Panc1 (cell line): Measurements from ENCODE around the gene FRMD4A. TPM values are rescaled to one million over a fixed set of nuclear protein-coding genes. Genes with fewer than 3 reads are reported as not detected.

ENCODE experiments used
- ATAC-seq: fragments of 200-7000 bp; cut with Tn5 transposase; 2 replicates; pipeline ENCODE4 v1.9.1; 2020; ENCODE audit warnings: mild to moderate bottlenecking, moderate library complexity
- BruUV-seq: library from RNA; stranded (reverse); fragments of 400-500 nt; replicated peaks from 2 replicates; lab custom pipeline; 2021; lab: Mats Ljungman, UMichigan
- CTCF ChIA-PET: fragments of 300-600 bp; sonication (Branson Sonifier 250); formaldehyde crosslinking; loops from one replicate; lab custom pipeline; 2022; ENCODE audit warnings: antibody characterized with exemption; lab: Charles Lee
- POLR2A ChIA-PET: fragments of 300-600 bp; sonication (Branson Sonifier 250); formaldehyde crosslinking; loops from one replicate; lab custom pipeline; 2022; ENCODE audit warnings: antibody characterized with exemption; lab: Charles Lee
- DNase-seq: peaks from one replicate; pipeline ENCODE4 v3.0.0-alpha.2; 2010; ENCODE audit warnings: low read depth, low spot score
- H3K27ac ChIP-seq: 2 replicates; pipeline ENCODE4 v1.5.1; 2011; ENCODE audit warnings: mild to moderate bottlenecking, low read length, inconsistent platforms
- H3K27me3 ChIP-seq: fragments of 200-500 bp; sonication (Bioruptor generic); 2 replicates; pipeline ENCODE4 v1.6.0; 2014; ENCODE audit warnings: low read length, inconsistent platforms; ENCODE audit not compliant: control insufficient read depth, insufficient read depth
- H3K36me3 ChIP-seq: fragments of 200-500 bp; sonication (Bioruptor generic); 2 replicates; pipeline ENCODE4 v1.5.1; 2014; ENCODE audit warnings: inconsistent platforms, mild to moderate bottlenecking, low read length, moderate library complexity; ENCODE audit not compliant: control insufficient read depth, insufficient read depth
- H3K4me1 ChIP-seq: 2 replicates; pipeline ENCODE4 v1.5.1; 2011; ENCODE audit warnings: inconsistent platforms, mild to moderate bottlenecking, low read length, moderate library complexity; ENCODE audit not compliant: control insufficient read depth, insufficient read depth
- H3K4me3 ChIP-seq, 2 experiments: 2 replicates each; pipeline ENCODE4 v1.5.1; 2011 to 2012; ENCODE audit warnings: low read depth in 2 of 2, low read length in 2 of 2, mild to moderate bottlenecking in 2 of 2, inconsistent platforms in 1 of 2, moderate library complexity in 1 of 2
- H3K9me3 ChIP-seq: fragments of 200-500 bp; sonication (Bioruptor generic); 2 replicates; pipeline ENCODE4 v1.5.1; 2014; ENCODE audit warnings: low read depth, mild to moderate bottlenecking, inconsistent platforms, low read length, moderate library complexity; ENCODE audit not compliant: control insufficient read depth, insufficient read depth
- POLR2AphosphoS5 ChIP-seq: IDR thresholded peaks from 2 replicates; pipeline ENCODE4 v1.6.1; 2012; ENCODE audit warnings: mild to moderate bottlenecking, low read depth, low read length, moderate library complexity
- SIN3A ChIP-seq: IDR thresholded peaks from 2 replicates; pipeline ENCODE4 v1.6.1; 2012; ENCODE audit warnings: low read depth, mild to moderate bottlenecking, low read length, moderate library complexity, borderline replicate concordance; ENCODE audit not compliant: insufficient read depth
- TCF7L2 ChIP-seq: IDR thresholded peaks from 2 replicates; pipeline ENCODE4 v1.6.1; 2011; ENCODE audit warnings: mild to moderate bottlenecking, low read depth, low read length, inconsistent platforms
- in situ Hi-C: cut with HindIII; loops from 2 replicates; pipeline ENCODE4 v1.10.0; 2016; ENCODE audit warnings: low sequenced_read_pairs, low pct_unique_long_range_greater_than_20kb
- intact Hi-C: fragments of 100-400 bp; cut with micrococcal nuclease; formaldehyde crosslinking; loops from one replicate; pipeline ENCODE4 v1.10.0; 2022; ENCODE audit not compliant: unreplicated experiment
- total RNA-seq: library from RNA; stranded (reverse); gene quantifications from one replicate; pipeline ENCODE4 v1.2.1, GENCODE V29; 2021; ENCODE audit not compliant: unreplicated experiment
- TF ChIP-seq, protein P1 (sequence below): fragments of 450-650 bp; IDR thresholded peaks from 2 replicates; pipeline ENCODE4 v1.5.1; 2017; ENCODE audit warnings: mild to moderate bottlenecking
- TF ChIP-seq, protein P2 (sequence below), 2 experiments: IDR thresholded peaks; 2 replicates each; pipeline ENCODE4 v1.6.1; 2011 to 2012; ENCODE audit warnings: low read depth in 2 of 2, control low read depth in 1 of 2, low read length in 1 of 2, mild to moderate bottlenecking in 1 of 2, moderate library complexity in 1 of 2; ENCODE audit not compliant: insufficient read depth in 1 of 2

Gene FRMD4A
- total RNA-seq, 1 experiment from 2014 or later = 7.1 TPM

DNA sequence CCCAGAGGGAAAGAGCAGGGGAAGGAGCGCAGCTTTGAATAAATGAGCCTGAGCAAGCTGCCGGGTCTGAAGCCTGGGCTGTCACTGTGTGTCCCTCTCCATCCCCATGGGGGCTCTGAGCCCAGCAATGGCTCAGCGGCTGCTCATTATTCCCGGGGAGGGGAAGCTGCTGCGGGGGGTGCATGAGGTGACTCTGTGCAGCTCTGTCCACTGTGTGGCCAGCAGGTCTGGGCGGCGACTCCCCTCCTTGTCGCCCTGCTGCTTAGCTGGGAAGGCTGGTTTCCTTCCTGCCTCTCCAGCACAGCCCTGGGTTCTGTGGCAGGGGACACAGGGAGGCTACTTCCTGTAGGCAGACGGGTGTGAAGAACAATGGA is 509.8 kb downstream of the FRMD4A start:
- Histone ChIP-seq H3K4me1 (no peaks in the 10 kb centered on the region), H3K4me3 (no peak overlapping the region), H3K27me3 (no peaks in the 10 kb centered on the region), H3K9me3 (no peaks in the 10 kb centered on the region), H3K36me3 (no peaks in the 10 kb centered on the region), H3K27ac (no peak overlapping the region)
- CTCF ChIA-PET = no interaction called here
- ATAC-seq (no peak), DNase-seq (no peak)
- intact Hi-C loops (no loop called here), in situ Hi-C loops (no loop called here)
- no TSS peak for BruUV-seq
- TF ChIP-seq, protein P1, sequence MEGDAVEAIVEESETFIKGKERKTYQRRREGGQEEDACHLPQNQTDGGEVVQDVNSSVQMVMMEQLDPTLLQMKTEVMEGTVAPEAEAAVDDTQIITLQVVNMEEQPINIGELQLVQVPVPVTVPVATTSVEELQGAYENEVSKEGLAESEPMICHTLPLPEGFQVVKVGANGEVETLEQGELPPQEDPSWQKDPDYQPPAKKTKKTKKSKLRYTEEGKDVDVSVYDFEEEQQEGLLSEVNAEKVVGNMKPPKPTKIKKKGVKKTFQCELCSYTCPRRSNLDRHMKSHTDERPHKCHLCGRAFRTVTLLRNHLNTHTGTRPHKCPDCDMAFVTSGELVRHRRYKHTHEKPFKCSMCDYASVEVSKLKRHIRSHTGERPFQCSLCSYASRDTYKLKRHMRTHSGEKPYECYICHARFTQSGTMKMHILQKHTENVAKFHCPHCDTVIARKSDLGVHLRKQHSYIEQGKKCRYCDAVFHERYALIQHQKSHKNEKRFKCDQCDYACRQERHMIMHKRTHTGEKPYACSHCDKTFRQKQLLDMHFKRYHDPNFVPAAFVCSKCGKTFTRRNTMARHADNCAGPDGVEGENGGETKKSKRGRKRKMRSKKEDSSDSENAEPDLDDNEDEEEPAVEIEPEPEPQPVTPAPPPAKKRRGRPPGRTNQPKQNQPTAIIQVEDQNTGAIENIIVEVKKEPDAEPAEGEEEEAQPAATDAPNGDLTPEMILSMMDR = no peak
- TF ChIP-seq, protein P2, sequence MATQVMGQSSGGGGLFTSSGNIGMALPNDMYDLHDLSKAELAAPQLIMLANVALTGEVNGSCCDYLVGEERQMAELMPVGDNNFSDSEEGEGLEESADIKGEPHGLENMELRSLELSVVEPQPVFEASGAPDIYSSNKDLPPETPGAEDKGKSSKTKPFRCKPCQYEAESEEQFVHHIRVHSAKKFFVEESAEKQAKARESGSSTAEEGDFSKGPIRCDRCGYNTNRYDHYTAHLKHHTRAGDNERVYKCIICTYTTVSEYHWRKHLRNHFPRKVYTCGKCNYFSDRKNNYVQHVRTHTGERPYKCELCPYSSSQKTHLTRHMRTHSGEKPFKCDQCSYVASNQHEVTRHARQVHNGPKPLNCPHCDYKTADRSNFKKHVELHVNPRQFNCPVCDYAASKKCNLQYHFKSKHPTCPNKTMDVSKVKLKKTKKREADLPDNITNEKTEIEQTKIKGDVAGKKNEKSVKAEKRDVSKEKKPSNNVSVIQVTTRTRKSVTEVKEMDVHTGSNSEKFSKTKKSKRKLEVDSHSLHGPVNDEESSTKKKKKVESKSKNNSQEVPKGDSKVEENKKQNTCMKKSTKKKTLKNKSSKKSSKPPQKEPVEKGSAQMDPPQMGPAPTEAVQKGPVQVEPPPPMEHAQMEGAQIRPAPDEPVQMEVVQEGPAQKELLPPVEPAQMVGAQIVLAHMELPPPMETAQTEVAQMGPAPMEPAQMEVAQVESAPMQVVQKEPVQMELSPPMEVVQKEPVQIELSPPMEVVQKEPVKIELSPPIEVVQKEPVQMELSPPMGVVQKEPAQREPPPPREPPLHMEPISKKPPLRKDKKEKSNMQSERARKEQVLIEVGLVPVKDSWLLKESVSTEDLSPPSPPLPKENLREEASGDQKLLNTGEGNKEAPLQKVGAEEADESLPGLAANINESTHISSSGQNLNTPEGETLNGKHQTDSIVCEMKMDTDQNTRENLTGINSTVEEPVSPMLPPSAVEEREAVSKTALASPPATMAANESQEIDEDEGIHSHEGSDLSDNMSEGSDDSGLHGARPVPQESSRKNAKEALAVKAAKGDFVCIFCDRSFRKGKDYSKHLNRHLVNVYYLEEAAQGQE (IDR thresholded peaks at IDR 0.05; ENCODE audit: insufficient read depth in 1 of 2, low read depth in 2 of 2, low read length in 1 of 2) = no peak
- TF ChIP-seq SIN3A (no peak), TCF7L2 (no peak), POLR2AphosphoS5 (no peak)
- POLR2A ChIA-PET = no interaction called here

DNA sequence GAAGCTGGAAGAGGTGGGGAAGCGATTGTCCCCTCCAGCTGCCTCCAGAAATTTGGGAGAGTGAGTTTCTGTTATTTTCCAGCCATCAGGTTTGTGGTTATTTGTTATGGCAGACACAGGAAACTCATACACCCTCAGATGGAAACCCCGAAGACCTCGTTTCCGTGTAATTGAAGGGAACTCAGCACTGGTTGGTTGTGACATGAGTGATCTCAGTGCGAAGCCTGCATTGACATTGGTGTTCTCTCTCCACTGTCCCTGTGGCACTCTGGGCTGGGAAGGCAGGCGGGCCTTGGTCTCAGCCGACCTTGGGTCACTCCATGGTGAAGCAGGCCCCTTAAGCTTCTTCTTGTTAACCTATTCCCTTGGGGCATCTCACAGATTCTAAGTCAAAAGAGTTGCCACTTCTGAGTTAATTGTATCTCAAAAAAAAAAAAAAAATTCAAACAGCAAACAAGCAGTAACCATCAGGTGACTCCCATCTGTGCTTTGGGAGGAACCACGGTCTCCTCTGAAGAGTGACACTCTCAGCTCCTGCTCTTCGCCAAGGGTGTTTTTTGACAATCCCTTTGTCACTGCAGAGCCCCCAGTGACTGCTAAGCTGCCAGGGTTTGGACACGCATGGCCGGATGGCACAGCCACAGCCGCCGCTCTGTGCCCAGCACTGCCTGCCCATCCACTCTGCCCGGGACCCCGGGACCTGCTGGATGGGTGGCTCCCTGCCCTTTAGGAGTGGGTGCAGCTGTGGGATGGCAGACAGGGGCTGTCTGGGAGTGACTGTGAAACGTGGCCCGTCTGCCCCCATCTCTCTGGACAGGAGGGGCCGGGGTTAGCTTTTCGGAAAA is 510.4 kb downstream of the FRMD4A start:
- Histone ChIP-seq H3K9me3 (no peaks in the 10 kb centered on the region), H3K27me3 (no peaks in the 10 kb centered on the region), H3K4me3 (no peak overlapping the region), H3K36me3 (no peaks in the 10 kb centered on the region), H3K4me1 (no peaks in the 10 kb centered on the region), H3K27ac (no peak overlapping the region)
- ChIA-PET CTCF (no interaction called here), POLR2A (interaction anchor here (0.6 kb wide), 1 partner anchor 612 kb away, joined by 4 read pairs; no protein-coding TSS in a partner anchor)
- intact Hi-C loops (no loop called here), in situ Hi-C loops (no loop called here)
- ATAC-seq = no peak
- no peak for TF ChIP-seq POLR2AphosphoS5
- TF ChIP-seq TCF7L2 = no peak
- TF ChIP-seq, protein P1 = no peak
- TF ChIP-seq SIN3A = no peak
- TF ChIP-seq, protein P2 (IDR thresholded peaks at IDR 0.05; ENCODE audit: insufficient read depth in 1 of 2, low read depth in 2 of 2, low read length in 1 of 2) = no peak
- DNase-seq = no peak
- no TSS peak for BruUV-seq
